Activated T-cell treated with anti-CD3 and anti-CD28 coated beads, Interleukin-2, amount 50 U/mL, for 48 hours (primary cell): Measurements from ENCODE around the gene BORCS8.
A peak's percentile ranks its signal among the peaks of the same experiment; 100 is the strongest.
"Not testable (repeated sequence)": the region's sequence is repeated elsewhere in the genome, so short reads cannot be mapped to it uniquely, and the experiment has no call there.

Experiments used
- DNase-seq, 2 experiments: peaks; one replicate each; pipeline ENCODE4 v3.0.0-alpha.2; 2020

The BORCS8 gene

GRCh38 chr19:19179548-19180441 lies 12.2 kb downstream of the BORCS8 start:
- no peak for DNase-seq

DNA sequence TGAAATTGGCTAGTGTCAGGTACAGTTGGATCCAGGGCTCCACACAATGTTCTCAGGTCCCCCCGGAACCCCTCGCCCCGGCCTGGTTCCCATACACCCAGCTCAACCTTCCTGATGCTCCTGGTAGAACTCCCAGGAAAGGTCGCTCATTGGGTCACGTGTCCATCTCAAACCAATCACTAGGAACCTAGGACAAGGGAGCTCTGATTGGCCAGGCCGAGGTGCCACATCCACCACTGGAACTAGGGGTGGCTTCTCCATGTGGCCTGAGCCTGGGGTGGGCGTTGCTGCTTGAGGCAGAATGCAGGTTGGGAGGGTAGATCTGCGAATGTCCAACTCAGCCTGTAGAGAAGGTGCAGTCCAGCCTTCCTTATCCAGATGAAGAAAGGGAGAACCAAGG lies 15.0 kb downstream of the BORCS8 start:
- DNase-seq: no peak

DNA sequence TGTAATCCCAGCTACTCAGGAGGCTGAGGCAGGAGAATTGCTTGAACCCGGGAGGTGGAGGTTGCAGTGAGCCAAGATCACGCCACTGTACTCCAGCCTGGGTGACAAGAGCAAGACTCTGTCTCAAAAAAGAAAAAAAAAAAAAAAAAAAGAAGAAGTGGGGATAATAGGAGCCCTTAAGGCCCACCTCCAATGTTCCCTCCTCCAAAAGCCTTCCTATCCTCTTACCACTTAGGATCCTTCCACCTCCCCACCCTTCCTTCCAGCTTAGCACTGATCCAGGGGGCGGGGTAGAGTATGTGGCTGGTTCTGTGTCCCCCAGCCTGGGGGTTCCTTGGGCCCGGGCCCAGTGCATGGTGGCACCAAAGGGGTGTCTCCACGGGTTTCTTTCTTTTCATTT lies 18.7 kb downstream of the BORCS8 start:
- not testable (repeated sequence) for DNase-seq

DNA sequence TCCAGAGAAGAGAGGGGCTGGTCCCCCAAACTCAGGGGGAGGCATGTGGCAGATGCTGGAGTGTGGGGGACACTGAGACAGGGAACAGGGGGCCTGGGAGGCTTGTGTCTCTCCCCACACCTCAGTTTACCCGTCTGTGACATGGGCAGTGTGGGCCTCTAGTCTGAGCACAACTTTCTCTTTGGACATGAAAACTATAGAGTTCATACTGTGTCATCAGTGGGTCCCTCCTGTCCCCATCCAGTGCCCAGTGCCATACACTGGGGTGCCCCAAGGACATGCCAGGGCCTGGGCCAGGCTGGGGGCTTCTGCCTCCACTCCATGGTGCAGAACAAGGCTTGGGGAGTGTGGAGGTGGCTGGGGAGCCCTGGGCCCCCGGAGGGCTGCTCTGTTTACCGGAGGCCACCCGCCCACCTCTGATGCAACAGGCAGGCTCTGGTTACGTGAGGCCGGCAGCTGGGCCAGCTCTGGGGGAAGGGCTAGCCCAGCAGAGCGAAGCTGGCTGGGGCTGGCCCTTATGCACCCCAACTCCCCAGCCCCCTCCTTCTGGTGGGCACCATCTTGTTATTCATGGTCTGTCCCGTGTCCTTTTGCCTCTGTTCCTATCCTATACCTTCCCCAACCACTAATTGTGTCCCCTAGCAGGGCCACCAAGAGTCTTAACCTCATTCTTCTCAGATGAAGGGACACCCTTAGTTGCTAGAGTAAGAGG lies 20.0 kb downstream of the BORCS8 start:
- DNase-seq: no peak

- DNase-seq: no peak
These were observed 20.9 kb downstream of the BORCS8 start for GRCh38 chr19:19170873-19171672.

- peak; percentile 89 to 91 for DNase-seq
These were observed 21.7 kb downstream of the BORCS8 start, which contains the start of gene MEF2B for GRCh38 chr19:19170053-19170872. Gene MEF2B, minus strand, starts transcription at chr19:19170263. Its CDS starts 19,528 bp downstream, at chr19:19150735.

GRCh38 chr19:19169236-19170052 lies 22.5 kb downstream of the BORCS8 start:
- no peak for DNase-seq

- DNase-seq: no peak
These were observed 24.3 kb downstream of the BORCS8 start for GRCh38 chr19:19167612-19168011.

DNA sequence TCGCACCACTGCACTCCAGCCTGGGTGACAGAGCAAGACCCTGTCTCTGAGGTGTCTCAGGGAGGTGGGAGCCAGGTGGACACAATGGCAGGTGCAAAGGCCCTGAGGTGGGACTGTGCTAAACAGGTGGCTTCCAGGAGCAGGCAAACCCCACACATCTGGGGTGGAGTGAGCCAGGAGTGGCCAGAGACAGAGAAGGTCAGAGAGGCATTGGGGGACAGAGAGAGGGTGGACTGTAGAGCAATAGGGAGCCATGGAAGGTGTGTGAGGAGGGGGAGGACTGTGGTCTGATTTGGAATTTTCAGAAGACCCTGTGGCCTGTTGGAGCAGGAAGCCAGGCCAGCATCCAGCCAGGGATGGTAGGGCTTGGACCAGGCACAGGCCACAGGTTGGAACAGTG lies 26.6 kb downstream of the BORCS8 start:
- DNase-seq: no peak

- DNase-seq: no peak
These were observed 29.5 kb downstream of the BORCS8 start for GRCh38 chr19:19162495-19162894.

- DNase-seq: no peak
These were observed 31.4 kb downstream of the BORCS8 start for GRCh38 chr19:19160461-19161035.

DNA sequence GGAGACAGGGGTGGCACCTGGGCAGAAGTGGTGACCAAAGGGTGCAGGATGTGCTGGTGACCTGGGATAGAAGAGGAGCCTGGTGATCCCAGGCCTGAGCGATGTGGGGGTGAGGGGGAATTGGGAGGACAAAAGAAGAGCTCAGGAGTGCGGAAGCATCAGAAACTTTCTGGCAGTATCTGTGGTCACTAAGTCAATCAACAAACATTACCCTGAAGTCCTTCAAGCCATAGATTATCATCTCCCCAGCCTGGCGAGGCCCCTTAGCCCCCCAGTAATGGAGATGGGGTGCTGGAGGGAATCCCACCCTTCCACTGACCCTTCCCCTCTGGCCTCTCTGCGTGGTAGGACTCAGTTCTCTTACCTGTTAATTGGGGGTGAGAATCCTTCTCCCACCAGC lies 32.4 kb downstream of the BORCS8 start:
- DNase-seq: no peak

GRCh38 chr19:19157808-19158207 lies 34.1 kb downstream of the BORCS8 start:
- DNase-seq: no peak

DNA sequence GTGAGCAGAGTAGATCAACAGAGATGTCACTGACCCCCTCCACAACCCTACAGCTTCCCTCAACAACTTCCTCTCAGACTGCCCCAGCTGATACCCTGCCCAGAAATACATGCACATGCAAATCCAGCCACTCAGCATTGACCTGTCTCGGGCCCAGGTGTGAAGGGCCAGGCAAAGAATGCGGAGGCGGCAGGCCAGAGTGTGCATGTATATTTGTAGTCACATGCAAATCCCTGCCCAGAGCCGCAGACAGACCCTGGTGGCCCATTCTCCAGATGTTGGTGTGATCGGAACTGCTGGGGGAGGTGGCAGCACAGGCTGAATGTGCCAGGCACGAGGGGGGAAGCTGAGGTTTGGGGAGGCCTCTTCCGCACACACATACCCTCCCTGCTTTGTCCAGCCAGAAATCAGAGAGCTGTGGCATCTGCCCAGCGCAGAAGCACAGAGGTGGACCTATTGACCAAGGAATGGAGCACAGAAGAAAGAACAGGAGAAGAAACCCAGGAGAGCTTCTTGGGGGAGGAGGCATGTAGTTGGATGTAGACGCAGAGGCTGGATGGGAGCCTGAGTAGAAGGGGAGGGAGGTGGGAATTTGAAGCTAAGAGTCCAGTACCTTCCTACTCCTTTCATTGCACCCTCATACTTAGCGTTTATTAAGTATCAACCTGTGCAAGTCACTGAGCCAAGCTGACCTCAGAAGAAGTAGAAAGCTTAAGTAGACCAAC lies 36.3 kb downstream of the BORCS8 start:
- no peak for DNase-seq

DNA sequence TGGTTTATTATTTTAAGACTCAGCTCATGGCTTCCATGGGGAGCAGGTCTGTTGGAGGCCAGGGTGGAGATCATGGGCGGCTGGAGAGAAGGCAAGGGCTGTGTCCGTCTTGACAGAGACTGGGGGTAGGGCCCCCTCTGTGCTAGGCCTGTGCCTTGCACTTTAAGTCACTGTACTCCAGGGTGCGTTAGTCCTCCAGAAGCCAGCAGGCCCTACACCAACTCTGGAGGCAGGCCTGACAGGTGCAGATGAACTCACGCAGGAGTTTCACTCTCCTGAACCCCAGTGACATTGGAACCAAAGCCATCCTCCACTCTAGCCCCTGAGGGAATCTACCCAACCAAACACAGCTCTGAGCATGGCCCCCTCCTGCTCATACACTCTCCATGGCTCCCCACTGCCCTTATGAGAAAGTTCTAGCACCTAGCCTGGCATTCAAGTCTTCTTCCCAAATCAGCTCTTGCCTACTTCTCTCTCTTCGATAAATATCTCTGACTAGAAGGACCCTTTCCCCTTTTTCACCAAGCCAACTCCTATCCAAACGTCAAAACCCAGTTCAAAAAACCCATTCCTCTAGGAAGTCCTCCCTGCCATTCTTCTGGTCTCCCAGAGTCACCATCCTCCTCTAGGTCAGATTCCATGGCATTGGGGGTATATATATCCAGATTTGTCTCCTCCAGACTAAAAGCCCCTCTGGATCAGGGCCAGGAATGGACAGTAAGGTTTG lies 37.0 kb downstream of the BORCS8 start:
- no peak for DNase-seq

DNA sequence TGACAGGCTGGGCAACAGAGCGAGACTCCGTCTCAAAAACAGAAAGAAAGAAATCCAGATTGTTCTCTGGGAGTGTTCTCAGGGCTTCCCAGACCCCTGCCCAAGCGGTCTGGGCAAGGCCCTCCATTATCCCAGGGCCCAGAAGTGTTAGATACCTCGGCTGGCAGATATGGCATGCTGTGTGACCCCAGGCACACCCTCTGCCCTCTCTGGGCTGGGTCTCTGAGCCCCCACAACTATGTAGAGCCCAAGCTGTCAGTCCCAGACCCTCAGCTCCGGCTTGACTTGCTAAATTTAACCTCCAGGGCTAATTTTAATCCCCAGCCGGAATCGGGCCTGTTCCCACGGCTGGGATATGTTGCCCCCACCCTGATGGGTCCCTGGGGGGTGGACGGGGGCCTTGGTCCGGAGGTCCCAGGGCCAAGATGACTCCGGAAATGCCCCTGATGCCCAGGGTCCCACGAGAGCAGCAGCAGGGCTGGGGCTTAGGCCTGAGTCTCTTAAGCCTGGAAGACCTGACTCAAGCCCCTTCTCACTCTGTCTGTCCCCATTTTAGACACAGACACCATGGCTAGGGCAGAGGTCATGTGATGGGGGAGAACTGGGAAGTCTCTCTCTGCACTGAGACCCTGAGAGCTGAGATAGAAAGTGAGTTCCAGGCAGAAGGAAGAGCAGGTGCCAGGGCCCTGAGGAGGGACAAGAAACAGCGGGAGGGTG lies 39.1 kb downstream of the BORCS8 start:
- DNase-seq: no peak

GRCh38 chr19:19151418-19151817 lies 40.5 kb downstream of the BORCS8 start:
- DNase-seq: no peak

DNA sequence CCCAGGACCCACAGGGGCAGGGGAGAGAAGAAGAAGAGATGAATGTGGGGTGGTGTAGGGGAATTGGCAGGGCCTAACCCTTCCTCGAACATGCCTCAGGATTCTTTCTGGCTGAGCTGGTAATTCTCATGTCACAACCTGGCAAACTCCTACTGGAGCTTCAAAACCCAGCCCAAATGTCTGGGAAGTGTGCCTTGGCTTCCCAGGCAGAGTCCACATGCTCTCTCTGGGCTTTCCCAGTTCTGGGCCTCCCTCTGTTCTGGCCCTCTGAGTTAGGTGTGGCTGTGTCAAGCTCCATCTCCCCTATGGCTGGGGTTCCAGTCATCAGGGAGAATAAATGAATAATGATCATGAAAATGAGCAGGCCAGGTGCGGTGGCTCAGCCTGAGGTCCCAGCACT lies 42.5 kb downstream of the BORCS8 start:
- DNase-seq: no peak

GRCh38 chr19:19148504-19148903 lies 43.4 kb downstream of the BORCS8 start:
- not testable (repeated sequence) for DNase-seq
